Activated CD4-positive, alpha-beta memory T cell treated with anti-CD3 and anti-CD28 coated beads, Interleukin-2, amount 10 ng/mL, durations not matched to agents 7 days and 5 days (primary cell): ENCODE results near the gene MYL9. TPM values are rescaled to one million over a fixed set of nuclear protein-coding genes. Genes with fewer than 3 reads are reported as not detected.
"Not testable (repeated sequence)": the region's sequence is repeated elsewhere in the genome, so short reads cannot be mapped to it uniquely, and the experiment has no call there.

Experiments
- CTCF ChIA-PET: fragments of 350-600 bp; sonication (Branson Sonifier 250); formaldehyde crosslinking; loops from one replicate; lab custom pipeline; 2021; ENCODE audit warnings: antibody characterized with exemption, inconsistent platforms; lab: Charles Lee
- POLR2A ChIA-PET: fragments of 350-600 bp; sonication (Branson Sonifier 250); formaldehyde crosslinking; loops from one replicate; lab custom pipeline; 2021; ENCODE audit warnings: antibody characterized with exemption; lab: Charles Lee
- DNase-seq: peaks from one replicate; pipeline ENCODE4 v3.0.0-alpha.2; 2020
- H3K27ac Mint-ChIP-seq: one replicate; pipeline ENCODE4 v1.8.0; 2021; ENCODE audit warnings: mild to moderate bottlenecking, mixed read lengths
- H3K27me3 Mint-ChIP-seq: one replicate; pipeline ENCODE4 v1.8.0; 2021; ENCODE audit warnings: mixed read lengths
- H3K36me3 Mint-ChIP-seq: one replicate; pipeline ENCODE4 v1.8.0; 2021; ENCODE audit warnings: low read depth, mixed read lengths
- H3K4me1 Mint-ChIP-seq: one replicate; pipeline ENCODE4 v1.8.0; 2021; ENCODE audit warnings: mixed read lengths
- H3K4me3 Mint-ChIP-seq: one replicate; pipeline ENCODE4 v1.8.0; 2021; ENCODE audit warnings: mild to moderate bottlenecking, mixed read lengths
- H3K9me3 Mint-ChIP-seq: one replicate; pipeline ENCODE4 v1.8.0; 2021; ENCODE audit warnings: mixed read lengths
- total RNA-seq, 2 experiments: library from RNA; stranded (reverse); gene quantifications; one replicate each; pipeline ENCODE4 v1.2.3, GENCODE V29; 2021

The MYL9 gene
- total RNA-seq, 2 experiments from 2014 or later, result 1.1 to 1.7 TPM

GRCh38 chr20:36504295-36504694 lies 37.0 kb upstream of the MYL9 start:
- no peak for DNase-seq
- H3K4me1 Mint-ChIP-seq, result peaks cover 5% of the 10 kb centered on the region
- POLR2A ChIA-PET, result no interaction called here
- H3K4me3 Mint-ChIP-seq, result no peak overlapping the region
- H3K27ac Mint-ChIP-seq, result no peak overlapping the region
- no peaks in the 10 kb centered on the region for H3K27me3 Mint-ChIP-seq
- peaks cover 19% of the 10 kb centered on the region for H3K36me3 Mint-ChIP-seq
- CTCF ChIA-PET, result no interaction called here
- H3K9me3 Mint-ChIP-seq, result no peaks in the 10 kb centered on the region

- Mint-ChIP-seq H3K4me3 (no peak overlapping the region), H3K27ac (no peak overlapping the region), H3K9me3 (no peaks in the 10 kb centered on the region), H3K36me3 (peaks cover 15% of the 10 kb centered on the region), H3K27me3 (no peaks in the 10 kb centered on the region), H3K4me1 (peaks cover 5% of the 10 kb centered on the region)
- ChIA-PET POLR2A (interaction anchor here (0.9 kb wide), 1 partner anchor 100 kb away, joined by 4 read pairs; the partner anchor contains the start of gene RAB5IF), CTCF (interaction anchor here (0.6 to 2.1 kb wide), 9 partner anchors 12 to 223 kb away, joined by 3 to 9 read pairs (median 5); partner anchors contain the start of gene RAB5IF)
- no peak for DNase-seq
Measured at GRCh38 chr20:36506253-36506652, 35.1 kb upstream of the MYL9 start.

GRCh38 chr20:36507746-36508145 lies 33.6 kb upstream of the MYL9 start:
- no peak for DNase-seq
- ChIA-PET POLR2A (no interaction called here), CTCF (no interaction called here)
- Mint-ChIP-seq H3K27me3 (no peaks in the 10 kb centered on the region), H3K9me3 (no peaks in the 10 kb centered on the region), H3K4me3 (no peak overlapping the region), H3K27ac (no peak overlapping the region), H3K36me3 (peaks cover 18% of the 10 kb centered on the region), H3K4me1 (peaks cover 5% of the 10 kb centered on the region)

GRCh38 chr20:36519012-36519719 lies 22.2 kb upstream of the MYL9 start:
- CTCF ChIA-PET, result interaction anchor here (0.7 to 1.3 kb wide), 2 partner anchors 27 to 235 kb away, joined by 3 to 4 read pairs; no protein-coding TSS in a partner anchor
- H3K9me3 Mint-ChIP-seq, result no peaks in the 10 kb centered on the region
- H3K27me3 Mint-ChIP-seq, result no peaks in the 10 kb centered on the region
- no peak overlapping the region for H3K4me3 Mint-ChIP-seq
- DNase-seq, result no peak
- peaks cover 21% of the 10 kb centered on the region for H3K4me1 Mint-ChIP-seq
- peak overlapping the region; percentile 67 for H3K27ac Mint-ChIP-seq
- POLR2A ChIA-PET, result interaction anchor here (1.2 kb wide), 1 partner anchor 53 kb away, joined by 3 read pairs; no protein-coding TSS in a partner anchor
- peaks cover 24% of the 10 kb centered on the region for H3K36me3 Mint-ChIP-seq

GRCh38 chr20:36519944-36520343 lies 21.4 kb upstream of the MYL9 start:
- CTCF ChIA-PET, result interaction anchor here (1.3 kb wide), 1 partner anchor 28 kb away, joined by 3 read pairs; no protein-coding TSS in a partner anchor
- Mint-ChIP-seq H3K27ac (peak overlapping the region; percentile 67), H3K4me1 (peaks cover 21% of the 10 kb centered on the region), H3K27me3 (no peaks in the 10 kb centered on the region), H3K9me3 (no peaks in the 10 kb centered on the region), H3K36me3 (peaks cover 26% of the 10 kb centered on the region), H3K4me3 (no peak overlapping the region)
- POLR2A ChIA-PET, result no interaction called here
- no peak for DNase-seq

GRCh38 chr20:36521526-36521925 lies 19.8 kb upstream of the MYL9 start:
- no peak for DNase-seq
- H3K36me3 Mint-ChIP-seq, result peaks cover 36% of the 10 kb centered on the region
- no peaks in the 10 kb centered on the region for H3K27me3 Mint-ChIP-seq
- no peak overlapping the region for H3K4me3 Mint-ChIP-seq
- POLR2A ChIA-PET, result no interaction called here
- H3K9me3 Mint-ChIP-seq, result no peaks in the 10 kb centered on the region
- H3K4me1 Mint-ChIP-seq, result peaks cover 21% of the 10 kb centered on the region
- CTCF ChIA-PET, result no interaction called here
- no peak overlapping the region for H3K27ac Mint-ChIP-seq

- POLR2A ChIA-PET, H3K27ac Mint-ChIP-seq, H3K27me3 Mint-ChIP-seq, DNase-seq, H3K9me3 Mint-ChIP-seq, H3K4me3 Mint-ChIP-seq: not testable (repeated sequence)
- CTCF ChIA-PET, result interaction anchor here (0.6 kb wide), 1 partner anchor 427 kb away, joined by 3 read pairs; no protein-coding TSS in a partner anchor
- Mint-ChIP-seq H3K36me3 (peaks cover 42% of the 10 kb centered on the region), H3K4me1 (peaks cover 21% of the 10 kb centered on the region)
Measured at GRCh38 chr20:36522412-36522811, 18.9 kb upstream of the MYL9 start.

- H3K27ac Mint-ChIP-seq, result no peak overlapping the region
- no peaks in the 10 kb centered on the region for H3K27me3 Mint-ChIP-seq
- POLR2A ChIA-PET, result no interaction called here
- peaks cover 39% of the 10 kb centered on the region for H3K36me3 Mint-ChIP-seq
- DNase-seq, result no peak
- H3K4me1 Mint-ChIP-seq, result peaks cover 19% of the 10 kb centered on the region
- H3K9me3 Mint-ChIP-seq, result no peaks in the 10 kb centered on the region
- CTCF ChIA-PET, result no interaction called here
- H3K4me3 Mint-ChIP-seq, result no peak overlapping the region
Measured at GRCh38 chr20:36523341-36523740, 18.0 kb upstream of the MYL9 start.

- Mint-ChIP-seq H3K4me1 (peaks cover 2% of the 10 kb centered on the region), H3K4me3 (no peak overlapping the region), H3K36me3 (peaks cover 29% of the 10 kb centered on the region), H3K27me3 (no peaks in the 10 kb centered on the region), H3K9me3 (no peaks in the 10 kb centered on the region), H3K27ac (no peak overlapping the region)
- ChIA-PET POLR2A (no interaction called here), CTCF (no interaction called here)
- no peak for DNase-seq
Measured at GRCh38 chr20:36525620-36526365, 15.5 kb upstream of the MYL9 start.

- Mint-ChIP-seq H3K4me3 (no peak overlapping the region), H3K4me1 (peaks cover 1% of the 10 kb centered on the region), H3K27me3 (no peaks in the 10 kb centered on the region), H3K27ac (no peak overlapping the region), H3K36me3 (peaks cover 29% of the 10 kb centered on the region), H3K9me3 (no peaks in the 10 kb centered on the region)
- ChIA-PET CTCF (no interaction called here), POLR2A (no interaction called here)
- DNase-seq, result no peak
Measured at GRCh38 chr20:36526521-36527011, 14.8 kb upstream of the MYL9 start.

GRCh38 chr20:36527331-36528125 lies 13.8 kb upstream of the MYL9 start:
- Mint-ChIP-seq H3K27me3 (no peaks in the 10 kb centered on the region), H3K4me3 (no peak overlapping the region), H3K36me3 (peaks cover 23% of the 10 kb centered on the region), H3K27ac (no peak overlapping the region), H3K4me1 (no peaks in the 10 kb centered on the region), H3K9me3 (no peaks in the 10 kb centered on the region)
- ChIA-PET CTCF (no interaction called here), POLR2A (no interaction called here)
- DNase-seq, result no peak

GRCh38 chr20:36528176-36528874 lies 13.0 kb upstream of the MYL9 start:
- no peaks in the 10 kb centered on the region for H3K9me3 Mint-ChIP-seq
- H3K36me3 Mint-ChIP-seq, result peaks cover 23% of the 10 kb centered on the region
- H3K27ac Mint-ChIP-seq, result no peak overlapping the region
- H3K4me1 Mint-ChIP-seq, result no peaks in the 10 kb centered on the region
- DNase-seq, result no peak
- ChIA-PET CTCF (no interaction called here), POLR2A (no interaction called here)
- H3K27me3 Mint-ChIP-seq, result no peaks in the 10 kb centered on the region
- no peak overlapping the region for H3K4me3 Mint-ChIP-seq
